Fibroblast of the aortic adventitia (primary cell): Measurements from ENCODE around the gene PANX3. TPM values are rescaled to one million over a fixed set of nuclear protein-coding genes. Genes with fewer than 3 reads are reported as not detected.
A peak's percentile ranks its signal among the peaks of the same experiment; 100 is the strongest.

ENCODE experiments used
- DNase-seq: peaks from one replicate; pipeline ENCODE4 v3.0.0-alpha.2; 2010; ENCODE audit warnings: low read depth
- H3K4me3 ChIP-seq: 2 replicates; pipeline ENCODE4 v1.5.1; 2011; ENCODE audit warnings: low read depth, mild to moderate bottlenecking, control low read depth, low read length, moderate library complexity
- total RNA-seq: library from RNA; depleted of rRNA; stranded (reverse); fragments of >200 nt; gene quantifications from 2 replicates; pipeline ENCODE4 v1.2.3, GENCODE V29; 2012; ENCODE audit warnings: low replicate concordance
- TF ChIP-seq, protein P1 (sequence below): IDR thresholded peaks from 2 replicates; pipeline ENCODE4 v1.5.1; 2011; ENCODE audit warnings: mild to moderate bottlenecking, low read length, control low read depth, inconsistent platforms; ENCODE audit not compliant: insufficient read depth

Gene PANX3
- total RNA-seq, 1 donor, result not detected

DNA sequence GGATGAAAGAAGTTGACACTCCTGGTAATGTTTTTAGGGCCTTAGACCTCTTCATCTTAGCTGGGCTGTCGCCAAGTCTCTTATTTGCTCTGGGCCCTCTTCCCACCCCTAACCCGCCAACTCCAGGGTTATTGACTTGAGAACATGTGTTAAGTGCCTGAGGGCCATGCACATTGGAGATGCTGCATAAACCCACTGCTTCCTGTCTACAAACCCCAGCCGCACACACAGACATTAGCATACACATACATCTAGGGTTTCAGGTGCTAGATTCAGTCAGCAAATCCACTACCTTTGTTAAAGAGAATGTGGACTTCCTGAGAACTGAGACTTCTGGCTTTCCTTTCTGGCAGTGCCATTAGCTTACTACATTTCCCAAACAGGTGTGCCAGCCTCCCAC lies 817 bp downstream of the PANX3 start:
- TF ChIP-seq, protein P1, sequence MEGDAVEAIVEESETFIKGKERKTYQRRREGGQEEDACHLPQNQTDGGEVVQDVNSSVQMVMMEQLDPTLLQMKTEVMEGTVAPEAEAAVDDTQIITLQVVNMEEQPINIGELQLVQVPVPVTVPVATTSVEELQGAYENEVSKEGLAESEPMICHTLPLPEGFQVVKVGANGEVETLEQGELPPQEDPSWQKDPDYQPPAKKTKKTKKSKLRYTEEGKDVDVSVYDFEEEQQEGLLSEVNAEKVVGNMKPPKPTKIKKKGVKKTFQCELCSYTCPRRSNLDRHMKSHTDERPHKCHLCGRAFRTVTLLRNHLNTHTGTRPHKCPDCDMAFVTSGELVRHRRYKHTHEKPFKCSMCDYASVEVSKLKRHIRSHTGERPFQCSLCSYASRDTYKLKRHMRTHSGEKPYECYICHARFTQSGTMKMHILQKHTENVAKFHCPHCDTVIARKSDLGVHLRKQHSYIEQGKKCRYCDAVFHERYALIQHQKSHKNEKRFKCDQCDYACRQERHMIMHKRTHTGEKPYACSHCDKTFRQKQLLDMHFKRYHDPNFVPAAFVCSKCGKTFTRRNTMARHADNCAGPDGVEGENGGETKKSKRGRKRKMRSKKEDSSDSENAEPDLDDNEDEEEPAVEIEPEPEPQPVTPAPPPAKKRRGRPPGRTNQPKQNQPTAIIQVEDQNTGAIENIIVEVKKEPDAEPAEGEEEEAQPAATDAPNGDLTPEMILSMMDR, result no peak
- no peak for DNase-seq

DNA sequence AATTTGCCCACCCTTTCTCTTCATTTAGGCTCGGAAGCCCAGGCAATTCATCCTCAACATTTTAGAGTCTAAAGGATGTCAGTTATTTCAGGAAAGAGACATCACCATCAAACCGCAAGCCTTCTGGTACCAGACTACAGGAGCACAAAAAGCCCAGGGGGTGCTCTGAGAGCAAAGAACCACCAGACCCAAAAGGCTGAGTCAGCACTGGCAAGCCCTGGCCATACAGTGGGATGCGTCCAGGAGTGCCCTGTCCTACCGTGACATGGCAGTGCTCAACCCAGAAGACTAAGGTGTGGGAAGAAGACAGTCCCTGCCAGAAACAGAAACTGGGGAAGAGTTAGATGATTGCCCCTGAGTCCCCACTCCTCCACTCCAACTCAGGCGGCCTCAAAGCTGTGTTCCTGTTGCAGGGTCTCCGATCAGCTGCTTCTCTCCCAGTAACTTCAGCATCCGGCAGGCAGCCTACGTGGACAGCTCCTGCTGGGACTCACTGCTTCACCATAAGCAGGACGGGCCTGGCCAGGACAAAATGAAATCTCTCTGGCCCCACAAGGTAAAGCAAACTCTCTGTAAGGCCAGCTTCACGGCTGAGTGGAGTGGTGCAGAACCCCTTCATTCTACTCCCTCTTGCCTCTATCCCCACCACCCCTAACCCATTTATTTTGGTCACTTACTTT lies 1.5 kb downstream of the PANX3 start:
- no peak overlapping the region for H3K4me3 ChIP-seq
- DNase-seq, result no peak
- TF ChIP-seq, protein P1, result no peak

More for the DNA sequence above, 817 bp downstream of the PANX3 start:
- no peak overlapping the region for H3K4me3 ChIP-seq

DNA sequence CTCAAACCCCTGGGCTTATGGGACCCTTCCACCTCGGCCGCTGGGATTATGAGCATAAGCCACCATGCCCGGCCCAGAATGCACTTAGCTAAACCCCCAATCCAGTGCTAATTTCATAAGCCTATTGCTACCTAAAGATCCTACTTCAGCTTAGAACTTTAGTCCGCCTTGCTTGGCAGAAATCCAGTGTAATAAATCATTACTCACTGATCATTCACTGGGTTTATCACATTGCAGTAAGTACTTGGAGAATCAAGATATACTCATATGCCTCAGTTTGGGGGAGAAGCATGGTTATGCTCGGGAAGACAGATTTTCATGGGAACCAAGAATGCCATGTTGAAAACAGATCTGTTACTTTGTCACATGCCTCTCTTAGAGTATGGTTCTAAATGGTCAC lies 7.6 kb downstream of the PANX3 start:
- no peak for DNase-seq
- H3K4me3 ChIP-seq, result no peak overlapping the region
- TF ChIP-seq, protein P1, result no peak

DNA sequence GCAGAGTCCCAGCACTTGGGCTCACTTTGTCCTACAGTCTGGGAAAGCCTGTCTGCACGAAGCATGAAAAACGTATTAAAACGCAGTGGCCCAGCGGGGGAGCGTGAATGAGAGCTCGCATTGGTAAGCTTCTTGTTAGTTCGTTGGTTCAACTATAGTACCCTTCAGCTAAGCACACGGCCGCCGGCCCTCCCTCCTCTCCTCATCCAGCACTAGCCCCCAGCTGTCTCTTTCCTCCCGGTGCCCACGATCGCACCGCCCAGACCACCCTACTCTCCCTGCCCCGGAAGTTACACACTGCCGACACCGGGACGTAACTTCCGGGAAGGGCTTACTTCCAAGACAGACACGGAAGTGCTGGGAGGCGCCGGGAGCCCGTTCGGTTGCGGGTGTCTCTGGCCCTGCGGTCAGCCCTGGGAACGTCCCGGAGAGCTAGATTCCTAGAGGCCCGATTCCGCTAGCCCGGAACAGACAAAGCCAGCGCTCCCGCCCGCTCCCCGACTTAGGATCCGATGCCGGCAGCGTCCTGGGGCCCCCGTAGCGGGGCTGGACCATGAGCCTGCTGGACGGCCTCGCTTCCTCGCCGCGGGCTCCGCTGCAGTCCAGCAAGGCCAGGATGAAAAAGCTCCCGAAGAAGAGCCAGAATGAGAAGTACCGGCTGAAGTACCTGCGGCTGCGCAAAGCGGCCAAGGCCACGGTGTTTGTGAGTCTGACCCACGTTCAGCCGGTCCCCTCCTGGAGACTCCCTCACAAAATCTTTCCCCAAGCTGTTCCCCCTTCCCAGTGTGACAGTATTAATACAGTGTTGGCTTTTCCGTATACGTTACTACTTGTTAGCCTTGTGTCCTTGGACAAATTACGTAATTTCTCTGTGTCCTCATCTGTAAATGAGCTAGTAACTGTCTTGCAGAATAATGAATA lies 11.6 kb downstream of the PANX3 start, which contains the start of gene TBRG1:
Gene TBRG1, plus strand, starts transcription at position 334 of the 921 bp plus-strand sequence. Its CDS starts 220 bp downstream, at position 554.
- DNase-seq, result peak; percentile 89
- TF ChIP-seq, protein P1, result no peak
- peak within 1 kb of the TSS; percentile 91 for H3K4me3 ChIP-seq

DNA sequence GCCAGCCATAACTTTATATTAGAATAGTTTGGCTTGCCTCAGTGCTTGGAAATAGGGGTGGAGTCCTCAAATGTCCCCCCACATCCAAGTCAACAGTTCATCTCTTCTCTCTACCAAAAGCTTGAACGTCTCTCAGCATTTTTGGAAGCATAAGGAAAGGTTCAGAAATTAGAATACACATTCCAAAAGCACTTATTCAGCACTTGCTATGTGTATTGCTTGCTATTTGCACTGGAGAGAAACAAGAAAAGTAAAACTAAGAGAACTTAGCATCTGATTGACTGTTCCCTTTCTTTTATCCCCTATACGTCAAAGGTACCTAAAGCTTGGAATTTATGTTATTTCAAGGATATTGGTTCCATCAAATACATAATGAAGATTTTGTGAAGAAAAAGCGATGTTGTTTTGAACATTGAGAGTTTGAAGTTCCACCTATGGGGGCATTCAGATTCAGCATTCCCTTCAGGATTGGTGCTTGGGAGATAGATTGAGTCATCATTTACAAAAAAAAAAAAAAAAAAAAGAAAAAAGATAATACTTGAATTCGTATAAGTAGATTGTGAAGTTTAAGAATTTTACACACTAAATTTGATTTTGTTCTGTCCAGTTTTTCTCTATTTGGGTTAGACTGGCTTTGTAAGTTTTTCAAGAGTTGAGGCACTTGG lies 12.8 kb downstream of the PANX3 start:
- H3K4me3 ChIP-seq, result peak overlapping the region; percentile 91
- TF ChIP-seq, protein P1, result no peak
- DNase-seq, result peak; percentile 50

DNA sequence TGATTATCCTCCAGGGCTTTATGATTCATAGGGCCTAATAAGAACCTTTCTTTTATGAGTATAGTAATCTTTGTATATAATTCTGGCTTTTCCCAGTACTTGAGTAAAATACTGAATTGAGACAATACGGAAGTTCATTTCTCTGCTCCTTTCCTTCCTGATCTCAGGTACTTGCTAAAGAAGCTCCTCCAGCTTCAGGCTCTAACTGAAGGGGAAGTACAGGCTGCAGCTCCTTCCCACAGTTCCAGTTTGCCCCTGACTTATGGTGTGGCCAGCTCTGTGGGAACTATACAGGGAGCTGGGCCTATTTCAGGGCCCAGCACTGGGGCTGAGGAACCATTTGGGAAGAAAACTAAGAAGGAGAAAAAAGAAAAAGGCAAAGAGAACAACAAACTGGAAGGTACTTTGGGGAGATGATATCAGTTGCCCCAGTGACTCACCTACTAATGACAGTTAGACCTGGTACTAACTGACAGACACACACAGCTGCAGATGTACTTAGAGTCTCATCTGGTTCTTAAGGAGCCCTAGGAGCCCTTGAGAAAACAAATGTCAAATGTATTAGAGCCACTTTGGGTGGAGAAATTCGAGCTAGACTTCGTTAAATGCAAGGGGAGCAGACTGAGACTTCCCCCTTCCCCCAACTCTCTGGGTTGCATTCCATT lies 14.4 kb downstream of the PANX3 start:
- no peak for DNase-seq
- TF ChIP-seq, protein P1, result no peak
- no peak overlapping the region for H3K4me3 ChIP-seq
